Adipose tissue (tissue), 3 donors: Measurements from ENCODE around the gene TRAT1. TPM values are rescaled to one million over a fixed set of nuclear protein-coding genes. Genes with fewer than 3 reads are reported as not detected.

Experiments used
- H3K27ac ChIP-seq: one replicate; pipeline ENCODE4 v1.5.1; 2013; ENCODE audit warnings: low read depth, low read length
- WGBS, 3 donors: extraction: QIAGEN DNeasy Blood & Tissue Kit; methylation state at CpG; one replicate each; pipeline ENCODE4 v1.1.7; 2013; 5-methylcytosine and 5-hydroxymethylcytosine counted together
- polyA plus RNA-seq, 3 donors: library from polyadenylated mRNA; stranded (reverse); fragments of 200-250 nt; gene quantifications; one replicate each; pipeline ENCODE4 v1.2.3, GENCODE V29; 2013
- donor health status: healthy with polysubstance abuse.
- donor health status: Bipolar disorder and iron deficiency.
- donor health status: healthy.

Gene TRAT1
- polyA plus RNA-seq, 3 donors = 0.13 to 0.20 TPM; not detected in 1

DNA sequence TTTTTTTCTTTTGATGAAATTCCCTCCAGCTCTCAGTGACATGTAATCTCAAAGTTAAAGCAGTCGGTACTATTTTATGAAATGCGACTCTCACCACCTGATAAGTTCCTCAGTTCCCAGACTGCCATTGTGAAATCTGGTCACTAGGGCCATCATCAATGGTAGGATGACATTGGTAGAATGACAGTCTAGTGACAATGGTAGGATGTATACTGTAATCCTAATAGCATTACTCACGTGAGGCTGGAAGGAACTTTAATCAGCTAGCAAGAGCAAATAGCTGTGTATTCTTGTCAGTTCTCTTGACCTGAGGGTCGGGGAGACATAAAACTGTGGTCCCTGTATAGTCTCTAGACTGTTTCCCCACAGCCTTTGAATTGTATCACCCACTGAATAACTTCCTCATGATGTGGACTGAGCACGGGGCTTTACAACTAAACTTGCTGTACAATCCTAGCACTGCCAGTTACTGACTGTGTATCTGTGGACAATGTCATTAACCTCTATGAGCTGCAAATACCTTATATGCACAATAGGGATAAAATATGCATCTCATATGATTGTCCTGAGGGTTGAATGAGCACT is 23.2 kb downstream of the TRAT1 start:
- WGBS, 3 donors = 62 to 75% (median 74%) methylated on average over 5 of the region's 5 CpGs
- no peak overlapping the region for H3K27ac ChIP-seq

DNA sequence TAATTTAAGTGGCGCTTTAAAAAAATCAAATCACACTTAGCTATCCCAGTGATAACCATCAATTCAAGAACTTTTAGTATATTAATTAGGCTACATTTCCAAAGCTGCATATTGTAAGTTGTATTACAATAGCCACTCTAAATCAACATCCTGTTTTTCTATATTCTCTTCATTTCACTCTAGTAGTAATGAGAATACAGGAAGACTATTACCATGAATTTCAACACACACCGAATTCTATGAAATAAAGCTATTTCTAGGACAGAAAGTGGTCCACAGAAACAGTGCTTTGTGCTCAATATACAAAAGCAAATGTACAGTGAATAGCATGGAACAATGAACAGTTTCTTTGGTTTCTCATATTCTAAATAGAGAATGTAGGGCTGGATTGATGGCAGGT is 24.6 kb downstream of the TRAT1 start:
- H3K27ac ChIP-seq = no peak overlapping the region
- 82 to 84% (median 83%) methylated on average over 2 of the region's 2 CpGs for WGBS, 3 donors

DNA sequence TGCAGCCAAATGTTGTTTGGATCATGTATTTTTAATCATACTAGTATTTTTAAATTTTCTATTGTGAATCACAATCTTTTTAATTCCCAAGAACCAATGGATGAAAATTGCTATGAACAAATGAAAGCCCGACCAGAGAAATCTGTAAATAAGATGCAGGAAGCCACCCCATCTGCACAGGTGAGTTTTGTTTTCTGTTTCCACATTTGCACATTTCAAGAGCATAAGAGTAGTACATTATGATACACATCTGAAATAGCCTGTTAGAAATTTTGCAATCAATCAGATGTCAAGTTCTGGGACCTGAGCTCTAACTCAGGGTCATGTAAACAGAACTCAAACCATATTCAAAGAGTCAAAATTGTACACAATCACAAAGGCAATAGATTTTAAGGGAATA is 26.5 kb downstream of the TRAT1 start:
- no peak overlapping the region for H3K27ac ChIP-seq
- 77 to 84% (median 83%) methylated on average over 1 of the region's 1 CpG for WGBS, 3 donors

DNA sequence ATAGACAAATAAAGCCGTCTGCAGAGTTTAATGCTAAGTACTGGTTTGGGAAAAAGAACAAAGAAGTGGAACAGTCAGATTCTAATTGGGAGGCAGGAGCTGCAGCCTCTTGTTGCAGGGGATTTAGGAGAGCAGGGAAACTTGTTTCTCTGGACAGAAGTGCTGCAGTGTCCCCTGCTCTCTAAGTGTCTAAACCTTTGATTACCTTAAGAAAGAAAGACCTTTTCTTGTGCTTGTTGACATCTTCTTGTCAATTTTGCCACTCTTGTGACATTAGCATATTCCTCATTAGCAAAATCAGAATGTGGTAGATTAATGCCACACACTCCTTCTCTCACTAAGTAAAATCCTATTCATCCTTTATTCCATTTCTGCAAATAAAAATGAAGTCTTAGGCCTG is 38.8 kb downstream of the TRAT1 start:
- no peak overlapping the region for H3K27ac ChIP-seq
- WGBS, 3 donors = 50 to 54% (median 51%) methylated on average over 1 of the region's 1 CpG

DNA sequence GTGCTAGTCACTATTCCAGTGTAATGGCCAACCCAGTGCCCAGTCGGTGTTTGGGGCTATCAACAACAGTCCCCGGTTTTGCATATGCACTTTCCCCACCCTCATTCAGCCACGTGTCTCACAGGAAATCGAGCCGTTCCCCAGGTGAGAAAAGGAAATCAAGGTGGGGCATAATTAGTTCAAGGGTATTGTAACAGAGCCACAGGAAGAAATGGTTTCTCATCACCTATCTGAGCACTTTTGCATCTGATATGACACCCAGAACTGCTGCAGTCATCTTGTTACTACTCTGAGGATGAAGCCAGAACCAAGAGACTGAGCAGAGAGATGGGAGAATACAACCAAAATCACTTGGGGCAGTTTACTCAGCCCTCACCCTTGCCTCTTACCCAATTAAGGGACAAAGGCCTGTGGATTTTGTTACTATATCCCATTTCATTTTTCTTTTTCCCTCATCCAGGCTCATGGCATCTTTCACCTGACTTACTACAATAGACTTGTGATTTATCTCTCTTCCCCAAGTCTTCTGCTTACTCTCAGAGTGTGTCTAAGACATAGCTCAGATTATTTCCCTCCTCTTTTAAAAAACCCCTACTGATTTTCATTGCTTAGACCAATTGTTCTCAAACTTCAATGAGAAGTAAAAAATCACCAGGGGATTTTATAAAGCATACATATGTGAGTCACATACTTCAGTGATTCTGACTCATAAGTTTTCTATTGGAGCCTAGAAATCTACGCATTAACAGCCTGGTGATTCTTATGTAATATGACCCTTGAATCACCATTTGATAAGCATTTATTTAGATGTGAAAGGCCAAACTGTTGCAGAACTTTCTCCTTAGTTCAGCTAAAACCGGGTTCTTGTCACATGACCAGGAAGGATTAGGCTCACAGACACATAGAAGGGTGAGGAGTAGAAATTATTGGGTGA is 40.5 kb downstream of the TRAT1 start:
- H3K27ac ChIP-seq = no peak overlapping the region
- WGBS, 3 donors = 50 to 72% (median 53%) methylated on average over 7 of the region's 7 CpGs

DNA sequence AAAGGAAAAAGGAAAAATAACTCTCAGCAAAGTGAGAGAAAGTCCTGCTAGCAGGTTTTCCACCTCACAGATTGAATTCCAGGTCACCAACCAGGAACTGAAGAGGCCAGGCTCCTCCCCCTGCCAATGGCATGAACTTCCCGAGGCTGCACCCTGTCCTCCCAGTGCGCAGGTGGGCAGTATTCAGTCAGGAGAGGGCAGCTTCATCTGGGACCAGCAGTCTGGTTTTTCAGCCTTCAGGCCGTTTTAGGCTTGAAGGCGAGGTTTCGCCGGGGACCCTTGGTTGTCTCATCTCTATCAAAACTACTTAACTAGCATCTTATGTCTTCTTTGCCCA is 41.2 kb downstream of the TRAT1 start:
- H3K27ac ChIP-seq = no peak overlapping the region
- WGBS, 3 donors = 91 to 93% (median 93%) methylated on average over 6 of the region's 6 CpGs

DNA sequence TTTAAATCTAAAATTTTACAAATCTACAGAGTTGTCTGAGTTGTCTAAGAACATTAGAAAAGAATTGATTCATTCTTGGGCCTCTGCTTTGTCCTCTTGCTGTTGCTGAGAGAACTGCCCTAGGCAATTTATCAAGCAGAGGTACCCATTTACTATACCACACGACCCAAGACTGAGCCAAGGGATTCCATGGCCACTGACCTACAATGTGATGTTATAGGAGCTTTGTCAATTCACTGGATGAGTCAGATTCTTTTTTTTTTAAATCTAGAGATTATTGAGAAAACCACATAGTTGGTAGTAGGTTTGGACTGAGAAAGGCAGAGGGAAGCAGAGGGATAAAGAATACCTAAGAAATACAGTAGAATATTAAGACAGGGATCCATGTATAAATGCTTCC is 55.3 kb downstream of the TRAT1 start:
- WGBS, 3 donors = 43 to 71% (median 54%) methylated on average over 1 of the region's 1 CpG
- H3K27ac ChIP-seq = no peak overlapping the region

DNA sequence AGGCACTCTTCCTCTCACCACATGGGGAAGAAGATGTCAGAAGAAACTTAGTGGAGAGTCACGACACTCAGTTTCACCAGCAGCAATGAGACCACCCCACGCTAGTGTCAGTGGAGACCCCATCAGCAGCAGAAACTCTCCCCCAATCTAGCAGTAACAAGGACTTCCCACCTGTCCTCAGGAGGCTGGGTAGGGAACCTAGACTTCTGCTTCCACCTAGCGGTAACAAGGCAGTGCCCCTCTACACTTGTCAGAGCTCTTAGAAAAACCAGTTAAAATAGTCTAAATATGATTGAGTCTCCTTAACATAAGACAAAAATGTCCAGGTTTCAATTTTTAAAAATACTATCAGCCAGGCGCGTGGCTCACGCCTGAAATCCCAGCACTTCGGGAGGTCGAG is 57.3 kb downstream of the TRAT1 start:
- WGBS, 3 donors = 79 to 89% (median 88%) methylated on average over 8 of the region's 8 CpGs
- no peak overlapping the region for H3K27ac ChIP-seq

DNA sequence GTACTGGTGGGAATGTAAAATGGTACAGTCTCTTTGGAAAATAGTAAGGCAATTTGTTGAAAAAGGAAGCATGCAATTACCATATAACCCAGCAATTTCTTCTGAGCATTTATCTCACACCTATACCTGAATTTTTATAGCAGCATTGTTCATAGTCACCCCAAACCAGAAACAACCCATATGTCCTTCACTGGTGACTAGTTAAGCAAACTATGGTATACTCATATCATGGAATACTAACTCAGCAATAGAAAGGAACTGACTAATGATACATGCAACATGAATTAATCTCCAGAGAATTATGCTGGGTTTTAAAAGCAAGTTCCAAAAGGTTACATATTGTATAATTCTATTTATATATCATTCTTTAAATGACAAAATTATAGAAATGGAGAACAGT is 60.2 kb downstream of the TRAT1 start:
- no peak overlapping the region for H3K27ac ChIP-seq

DNA sequence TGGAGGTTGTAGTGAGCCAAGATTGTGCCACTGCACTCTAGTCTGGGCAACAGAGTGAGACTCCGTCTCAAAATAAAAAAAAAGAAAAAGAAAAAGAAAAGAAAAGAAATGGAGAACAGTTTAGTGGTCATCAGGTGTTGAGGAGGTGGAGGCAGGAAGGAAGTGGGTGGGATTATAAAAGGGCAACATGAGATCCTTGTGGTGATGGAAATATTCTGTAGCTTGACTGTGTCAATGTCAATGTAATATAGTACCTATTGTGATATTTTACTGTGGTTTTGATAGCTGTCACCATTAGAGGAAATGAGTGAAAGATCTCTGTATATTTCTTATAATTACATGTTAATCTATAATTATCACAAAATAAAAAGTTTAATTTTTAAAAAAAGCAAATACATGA is 60.8 kb downstream of the TRAT1 start:
- WGBS, 3 donors = 44 to 86% (median 57%) methylated on average over 1 of the region's 1 CpG
- H3K27ac ChIP-seq = no peak overlapping the region

DNA sequence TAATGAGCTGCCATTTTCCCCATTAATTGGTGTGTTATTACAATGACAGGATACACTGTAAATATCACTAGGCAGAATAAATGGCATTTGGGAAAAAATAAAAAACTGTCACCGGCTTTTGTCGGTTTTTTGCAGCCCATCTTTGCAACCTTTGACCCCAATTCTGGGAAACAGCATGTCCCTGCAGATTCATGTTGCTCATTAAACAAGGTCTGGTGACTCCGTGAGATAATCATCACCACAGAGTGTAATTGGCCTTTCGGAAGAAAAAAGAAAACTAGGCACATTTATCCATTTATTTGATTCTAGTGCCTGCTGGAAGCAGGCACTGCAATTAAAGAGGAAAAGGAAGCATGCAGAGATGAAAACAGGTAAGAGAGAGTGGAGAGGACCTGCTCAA is 64.5 kb downstream of the TRAT1 start:
- H3K27ac ChIP-seq = no peak overlapping the region
- 76 to 85% (median 82%) methylated on average over 4 of the region's 4 CpGs for WGBS, 3 donors

DNA sequence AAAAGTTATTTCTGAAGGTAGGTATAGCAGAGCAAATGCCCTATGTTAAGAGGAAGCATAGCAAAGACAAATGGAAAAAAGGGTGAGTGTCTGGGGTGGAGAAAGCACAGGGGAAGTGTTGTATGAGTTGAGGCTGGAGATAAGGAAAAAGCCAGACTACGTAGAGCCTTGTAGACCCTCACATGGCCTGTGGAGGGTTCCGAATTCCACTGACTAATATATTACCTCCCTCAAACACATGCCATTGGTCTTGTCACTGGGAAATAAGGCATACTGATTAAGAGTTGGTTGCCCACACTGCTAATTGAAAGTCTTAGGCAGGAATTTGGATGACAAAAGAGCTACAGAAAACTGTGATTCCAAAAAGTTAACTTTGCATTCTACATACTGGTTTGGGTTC is 65.2 kb downstream of the TRAT1 start:
- no peak overlapping the region for H3K27ac ChIP-seq
- WGBS, 3 donors = 59 to 84% (median 64%) methylated on average over 2 of the region's 2 CpGs

DNA sequence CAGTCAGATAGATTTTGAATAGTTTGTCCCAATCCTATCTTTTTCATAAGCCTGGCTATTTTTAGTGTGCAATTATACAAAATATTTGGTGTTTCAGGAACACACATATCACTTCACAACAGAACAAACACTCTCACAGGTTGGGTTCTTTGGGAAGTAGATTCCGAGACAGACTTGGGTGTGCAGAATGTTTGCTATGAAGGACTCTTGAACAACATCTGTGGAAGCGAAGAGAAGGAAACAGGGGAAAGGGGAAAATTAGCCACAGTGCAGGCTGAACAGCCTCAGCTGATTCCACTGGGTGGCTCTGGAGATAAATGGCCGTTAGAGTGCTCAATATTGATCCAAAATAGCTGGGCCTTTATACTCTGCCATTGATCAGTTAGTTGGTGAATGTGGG is 69.2 kb downstream of the TRAT1 start:
- no peak overlapping the region for H3K27ac ChIP-seq

DNA sequence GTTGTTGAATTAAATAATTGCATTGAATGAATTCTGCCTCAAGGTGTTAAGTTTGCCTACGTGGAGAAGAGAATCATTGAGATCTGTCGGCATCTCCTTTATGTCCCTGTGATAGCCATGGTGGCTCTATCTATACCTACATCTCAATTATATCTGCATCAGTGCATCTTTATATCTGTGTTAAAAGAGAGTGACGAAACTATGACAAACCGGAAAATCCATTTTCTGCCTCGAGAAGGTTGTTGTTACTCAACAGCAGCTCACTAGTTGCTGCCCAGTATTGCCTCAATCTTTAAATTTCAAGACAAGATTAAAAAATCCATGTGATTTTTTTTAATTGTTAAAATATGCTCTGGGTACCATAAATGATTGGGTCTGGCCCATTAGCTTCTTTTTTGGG is 72.4 kb downstream of the TRAT1 start:
- 81 to 86% (median 86%) methylated on average over 5 of the region's 5 CpGs for WGBS, 3 donors

More for the DNA sequence above, 69.2 kb downstream of the TRAT1 start:
- 66 to 77% (median 74%) methylated on average over 3 of the region's 3 CpGs for WGBS, 3 donors

DNA sequence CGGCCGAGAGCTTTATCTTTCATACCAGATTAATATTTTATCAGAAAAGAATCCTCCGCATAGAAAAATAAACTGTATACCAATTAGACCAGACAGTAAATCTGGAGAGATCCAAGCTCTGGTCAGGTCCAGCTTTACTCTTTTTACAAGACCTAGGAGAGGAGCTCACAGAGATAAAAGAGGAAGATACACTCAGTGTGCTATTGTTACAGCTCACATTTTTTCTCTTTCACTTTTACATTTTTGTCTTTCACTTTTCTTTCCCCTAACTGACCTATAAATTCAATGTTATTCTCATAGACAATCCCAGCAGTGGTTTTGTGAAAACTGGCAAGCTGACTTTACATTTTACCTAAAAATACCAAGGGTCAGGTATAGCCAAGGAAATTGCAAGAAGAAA is 75.3 kb downstream of the TRAT1 start:
- 88 to 92% (median 91%) methylated on average over 3 of the region's 3 CpGs for WGBS, 3 donors
- no peak overlapping the region for H3K27ac ChIP-seq

More for the DNA sequence above, 72.4 kb downstream of the TRAT1 start:
- H3K27ac ChIP-seq = no peak overlapping the region

DNA sequence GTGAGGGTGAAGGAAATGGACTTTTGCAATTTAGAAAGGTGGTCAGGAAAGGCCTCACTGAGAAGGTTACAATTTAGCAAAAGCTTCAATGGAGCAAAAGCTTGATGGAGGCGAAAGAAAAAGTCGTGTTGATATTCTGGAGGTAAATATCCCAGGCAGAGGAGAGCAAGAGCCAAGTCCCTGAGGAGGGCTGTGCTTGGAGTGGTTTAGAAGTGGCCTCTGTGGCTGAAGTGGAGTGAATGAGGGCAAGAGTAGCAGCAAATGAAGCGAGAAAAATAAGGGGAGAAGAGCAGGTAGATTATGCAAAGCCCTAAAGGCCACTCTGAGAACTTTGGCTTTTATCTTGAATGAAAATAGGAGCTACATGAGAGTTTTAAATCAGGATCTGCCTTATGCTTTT is 76.9 kb downstream of the TRAT1 start:
- no peak overlapping the region for H3K27ac ChIP-seq
- 80 to 84% (median 81%) methylated on average over 3 of the region's 3 CpGs for WGBS, 3 donors
